ENCODE data around the gene GNB1L.

Gene GNB1L

DNA sequence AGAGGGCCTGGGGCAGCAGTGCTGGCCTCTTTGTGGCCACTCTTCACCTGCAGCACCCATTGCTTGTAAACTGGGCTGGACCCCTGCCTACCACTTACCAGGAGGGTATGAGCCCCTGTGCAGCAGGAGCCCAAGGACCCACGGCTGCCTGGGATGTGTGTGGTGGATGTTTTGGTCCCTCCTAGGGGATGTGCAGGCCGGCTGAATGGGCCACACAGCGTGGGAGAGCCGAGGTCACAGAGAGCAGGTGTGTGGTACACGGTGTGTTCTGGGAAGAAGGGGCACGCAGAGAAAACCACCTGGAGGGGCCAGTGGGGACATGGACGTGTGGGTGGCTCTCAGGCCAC lies 19.3 kb upstream of the GNB1L start:
- TF ChIP-seq, protein P1, sequence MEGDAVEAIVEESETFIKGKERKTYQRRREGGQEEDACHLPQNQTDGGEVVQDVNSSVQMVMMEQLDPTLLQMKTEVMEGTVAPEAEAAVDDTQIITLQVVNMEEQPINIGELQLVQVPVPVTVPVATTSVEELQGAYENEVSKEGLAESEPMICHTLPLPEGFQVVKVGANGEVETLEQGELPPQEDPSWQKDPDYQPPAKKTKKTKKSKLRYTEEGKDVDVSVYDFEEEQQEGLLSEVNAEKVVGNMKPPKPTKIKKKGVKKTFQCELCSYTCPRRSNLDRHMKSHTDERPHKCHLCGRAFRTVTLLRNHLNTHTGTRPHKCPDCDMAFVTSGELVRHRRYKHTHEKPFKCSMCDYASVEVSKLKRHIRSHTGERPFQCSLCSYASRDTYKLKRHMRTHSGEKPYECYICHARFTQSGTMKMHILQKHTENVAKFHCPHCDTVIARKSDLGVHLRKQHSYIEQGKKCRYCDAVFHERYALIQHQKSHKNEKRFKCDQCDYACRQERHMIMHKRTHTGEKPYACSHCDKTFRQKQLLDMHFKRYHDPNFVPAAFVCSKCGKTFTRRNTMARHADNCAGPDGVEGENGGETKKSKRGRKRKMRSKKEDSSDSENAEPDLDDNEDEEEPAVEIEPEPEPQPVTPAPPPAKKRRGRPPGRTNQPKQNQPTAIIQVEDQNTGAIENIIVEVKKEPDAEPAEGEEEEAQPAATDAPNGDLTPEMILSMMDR (IDR thresholded peaks at IDR 0.05; ENCODE audit: low read depth, low read length) = no peak
- H3K4me3 ChIP-seq (ENCODE audit: low read depth, low read length) = no peak overlapping the region

DNA sequence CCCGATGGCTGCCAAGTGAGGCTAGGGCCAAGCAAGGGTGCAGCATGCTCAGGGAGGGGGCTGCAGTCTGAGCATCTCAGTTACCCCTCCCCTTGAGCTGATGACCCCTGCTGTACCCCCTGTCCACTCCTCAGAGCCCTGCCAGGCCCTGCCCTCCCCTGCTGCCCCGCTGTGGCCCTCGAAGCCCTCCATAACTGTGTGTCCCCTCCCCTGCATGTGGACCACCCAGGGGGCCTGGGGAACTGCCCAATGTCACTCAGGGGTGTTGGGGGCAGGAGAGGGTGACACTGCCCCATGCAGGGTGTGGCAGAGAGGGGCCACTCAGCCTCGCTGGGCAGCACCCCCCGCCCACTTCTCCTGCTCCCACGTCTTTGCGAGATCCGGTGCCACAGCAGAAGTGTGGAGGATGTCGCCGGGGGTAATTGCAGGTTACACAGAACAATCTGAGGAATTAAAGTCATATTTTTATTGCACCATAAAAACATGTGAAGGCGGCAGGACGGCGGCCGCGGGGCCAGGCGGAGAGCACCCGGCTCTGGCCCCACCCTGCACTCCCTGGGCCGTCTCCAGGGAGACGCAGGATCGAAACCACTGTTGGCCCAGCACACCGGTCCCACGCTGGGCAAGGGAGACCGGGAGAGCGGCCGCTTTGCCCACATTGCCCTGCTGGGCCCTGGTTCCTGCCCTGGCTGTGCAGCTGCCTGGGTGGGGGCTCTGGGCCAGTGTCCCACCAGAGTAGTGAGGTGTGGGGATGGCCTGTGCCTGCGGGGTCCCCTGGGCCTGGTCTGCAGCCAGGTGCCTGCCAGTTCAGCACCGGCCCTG lies 18.7 kb upstream of the GNB1L start:
- TF ChIP-seq, protein P1 (IDR thresholded peaks at IDR 0.05; ENCODE audit: low read depth, low read length) = no peak
- H3K4me3 ChIP-seq (ENCODE audit: low read depth, low read length) = no peak overlapping the region

DNA sequence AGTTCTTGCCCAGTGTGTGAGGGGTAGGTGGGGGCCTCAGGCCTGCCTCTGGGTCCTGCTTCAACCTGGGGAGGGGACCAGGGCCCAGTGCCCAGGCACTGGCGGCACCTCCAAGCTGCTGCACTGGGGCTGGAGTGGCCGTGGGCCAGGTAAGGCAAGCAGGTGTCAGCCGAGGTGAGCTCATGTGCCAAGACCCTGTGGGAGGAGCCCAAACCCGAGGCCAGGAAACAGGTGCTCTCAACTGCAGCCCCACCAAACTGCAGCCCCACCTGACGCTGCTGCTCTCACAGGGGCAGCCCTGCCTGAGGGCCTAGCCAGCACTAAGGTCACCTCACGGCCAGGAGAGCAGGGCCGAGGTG lies 18.1 kb upstream of the GNB1L start:
- no peak overlapping the region for H3K4me3 ChIP-seq (ENCODE audit: low read depth, low read length)
- TF ChIP-seq, protein P1 (IDR thresholded peaks at IDR 0.05; ENCODE audit: low read depth, low read length) = no peak

DNA sequence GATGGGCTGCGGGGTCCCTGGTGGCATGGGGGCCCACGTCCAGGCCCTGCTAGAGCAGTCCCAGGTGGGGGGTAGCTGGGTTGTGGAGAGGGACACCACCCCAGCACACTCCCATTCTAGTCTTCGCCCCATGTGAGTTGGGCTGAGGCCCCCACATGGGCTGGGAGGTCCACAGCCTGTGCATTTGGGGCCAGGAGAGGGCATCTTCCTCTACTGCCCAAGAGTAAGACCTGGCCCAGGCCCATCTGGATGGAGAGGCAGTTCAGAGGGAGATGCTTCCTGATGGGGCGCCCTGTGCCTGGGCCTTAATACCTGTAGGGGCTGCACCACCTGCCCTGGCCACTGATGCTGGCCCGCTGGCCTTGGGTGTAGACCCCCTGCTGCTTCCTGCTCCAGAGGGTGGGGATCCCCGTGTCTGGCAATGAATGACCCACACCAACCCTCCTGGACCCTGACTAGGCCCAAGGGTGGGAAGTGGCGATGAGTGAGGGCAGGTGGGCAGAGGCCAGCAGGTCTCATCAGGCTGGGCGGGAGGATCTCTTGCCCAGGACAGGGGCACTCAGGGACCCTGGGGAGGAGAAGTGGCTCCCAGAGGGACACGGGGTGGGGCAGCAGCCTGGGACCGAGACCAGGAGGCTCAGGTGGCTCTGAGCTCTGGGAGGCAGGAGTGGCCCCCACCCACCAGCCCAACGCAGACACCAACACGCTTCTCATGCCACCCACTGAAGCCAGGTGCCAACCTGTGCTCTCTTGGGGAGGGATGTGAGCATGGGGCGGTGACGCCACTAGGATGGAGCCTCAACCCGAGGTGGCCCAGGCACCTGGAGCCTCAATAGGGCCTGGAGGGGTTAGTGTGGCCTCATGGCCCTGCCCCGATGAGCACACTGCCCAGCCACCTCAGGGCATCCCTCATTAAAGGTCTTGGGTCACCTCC lies 17.4 kb upstream of the GNB1L start:
- no peak overlapping the region for H3K4me3 ChIP-seq (ENCODE audit: low read depth, low read length)
- TF ChIP-seq, protein P1 (IDR thresholded peaks at IDR 0.05; ENCODE audit: low read depth, low read length) = no peak

DNA sequence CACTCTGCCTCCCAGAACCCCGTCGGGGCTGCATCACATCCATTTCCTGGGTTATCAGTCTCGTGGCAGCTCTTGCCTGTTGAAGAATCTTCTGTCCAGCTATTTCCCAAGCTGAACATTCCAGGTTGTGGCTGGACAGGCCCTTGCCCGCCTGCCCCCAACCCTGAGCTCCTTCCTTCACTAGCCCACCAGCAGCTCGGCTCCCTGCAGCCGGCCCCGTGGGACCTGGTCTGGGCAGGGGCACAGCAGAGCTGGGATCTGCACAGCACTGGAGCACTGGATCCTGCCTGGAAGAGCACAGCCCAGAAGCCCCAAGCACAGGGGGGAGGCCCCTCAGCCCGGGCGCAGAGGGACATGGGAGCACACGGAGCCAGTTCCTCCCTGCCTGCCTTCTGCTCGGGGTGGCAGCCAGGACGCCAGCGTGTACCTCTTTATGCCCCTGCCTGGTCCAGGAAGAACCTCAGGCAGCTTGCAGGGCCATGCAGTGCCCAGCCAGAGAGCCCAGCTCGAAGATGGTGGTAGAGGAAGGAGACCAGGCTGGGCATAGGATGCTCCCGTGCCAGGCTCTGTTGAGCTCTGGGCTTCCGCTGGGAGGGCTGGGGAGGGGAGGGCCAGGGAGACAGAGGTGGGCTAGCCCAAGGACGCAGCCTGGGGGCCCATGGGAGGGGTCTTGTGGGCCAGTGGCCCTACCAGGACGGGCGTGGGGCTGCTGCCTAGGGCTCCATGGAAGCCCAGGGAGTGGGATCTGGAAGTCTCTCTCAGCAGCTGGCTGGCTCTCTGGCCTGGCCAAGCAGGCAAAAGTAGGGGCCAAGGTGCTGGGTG lies 16.6 kb upstream of the GNB1L start:
- TF ChIP-seq, protein P1 (IDR thresholded peaks at IDR 0.05; ENCODE audit: low read depth, low read length) = no peak
- no peak overlapping the region for H3K4me3 ChIP-seq (ENCODE audit: low read depth, low read length)

DNA sequence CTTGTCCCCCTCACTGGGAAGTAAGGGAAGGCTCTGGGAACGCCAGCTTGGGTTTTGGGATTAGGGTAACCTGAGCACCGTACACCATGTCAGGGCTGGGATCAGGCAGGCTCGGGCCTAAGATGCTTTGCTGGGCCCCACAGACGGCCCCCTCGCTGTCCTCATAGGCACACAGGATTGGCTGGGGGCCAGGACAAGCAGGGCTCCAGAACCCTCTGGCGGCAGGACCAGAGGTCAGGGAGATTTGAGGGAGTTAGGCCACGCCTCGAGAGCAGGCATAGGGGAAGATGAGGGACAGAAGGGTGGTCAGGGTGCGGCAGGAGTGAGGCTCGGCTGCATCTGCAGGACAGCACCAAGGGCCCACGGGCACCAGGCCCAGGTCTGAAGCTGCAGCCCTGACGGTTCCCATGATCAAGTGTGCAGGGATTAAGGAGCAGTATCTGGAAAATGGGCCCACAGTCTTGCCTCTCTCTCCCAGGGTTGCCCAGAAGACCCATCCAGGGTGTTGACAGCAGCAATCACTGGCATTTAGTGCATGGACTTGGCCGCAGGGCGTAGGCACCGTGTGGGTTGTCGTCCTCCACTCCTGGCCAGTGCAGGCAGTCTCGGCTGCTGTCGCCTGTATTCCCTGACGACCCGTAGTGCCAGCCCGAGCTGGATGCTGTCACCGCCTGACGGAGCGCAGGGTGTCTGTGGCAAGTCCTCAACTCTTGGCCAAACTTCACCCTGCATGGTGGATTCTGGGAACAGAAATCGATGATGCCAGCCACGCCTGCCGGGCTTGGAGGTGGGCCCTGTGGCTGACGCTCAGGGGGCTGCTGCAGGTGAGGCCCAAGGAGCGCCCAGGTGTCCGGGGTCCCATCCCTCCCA lies 15.7 kb upstream of the GNB1L start:
- H3K4me3 ChIP-seq (ENCODE audit: low read depth, low read length) = no peak overlapping the region
- TF ChIP-seq, protein P1 (IDR thresholded peaks at IDR 0.05; ENCODE audit: low read depth, low read length) = no peak
